GM19467 (cell line): Measurements from ENCODE around the gene DYNC1H1.

Experiments
- ATAC-seq: cut with Tn5 transposase; IDR thresholded peaks from one replicate; pipeline ENCODE4 v1.9.1; 2021; ENCODE audit warnings: mild to moderate bottlenecking, moderate library complexity; ENCODE audit not compliant: unreplicated experiment

DYNC1H1 gene

GRCh38 chr14:101964297-101965180, at the start of gene DYNC1H1:
Gene DYNC1H1, plus strand, starts transcription at chr14:101964573. Its CDS starts 119 bp downstream, at chr14:101964692.
- ATAC-seq, result peak; percentile 76

- ATAC-seq, result no peak
These were observed 48.2 kb upstream of the DYNC1H1 start for GRCh38 chr14:101915871-101916815.

GRCh38 chr14:101916816-101917412, 47.5 kb upstream of the DYNC1H1 start:
- no peak for ATAC-seq

GRCh38 chr14:101917413-101918017, 46.9 kb upstream of the DYNC1H1 start:
- no peak for ATAC-seq

GRCh38 chr14:101918065-101918989, 46.0 kb upstream of the DYNC1H1 start:
- ATAC-seq, result no peak

GRCh38 chr14:101920271-101920670, 44.1 kb upstream of the DYNC1H1 start:
- ATAC-seq, result no peak

- no peak for ATAC-seq
These were observed 41.5 kb upstream of the DYNC1H1 start for GRCh38 chr14:101922866-101923265.

- no peak for ATAC-seq
These were observed 39.2 kb upstream of the DYNC1H1 start for GRCh38 chr14:101925152-101925551.

GRCh38 chr14:101926085-101926484, 38.3 kb upstream of the DYNC1H1 start:
- ATAC-seq, result no peak

- no peak for ATAC-seq
These were observed 37.8 kb upstream of the DYNC1H1 start for GRCh38 chr14:101926620-101927019.

GRCh38 chr14:101927859-101928258, 36.5 kb upstream of the DYNC1H1 start:
- no peak for ATAC-seq

- ATAC-seq, result no peak
These were observed 35.9 kb upstream of the DYNC1H1 start for GRCh38 chr14:101928415-101928841.

GRCh38 chr14:101929096-101929495, 35.3 kb upstream of the DYNC1H1 start:
- ATAC-seq, result no peak

GRCh38 chr14:101929946-101930345, 34.4 kb upstream of the DYNC1H1 start:
- ATAC-seq, result no peak

GRCh38 chr14:101932673-101933072, 31.7 kb upstream of the DYNC1H1 start:
- ATAC-seq, result no peak

- no peak for ATAC-seq
These were observed 31.2 kb upstream of the DYNC1H1 start for GRCh38 chr14:101933209-101933608.

GRCh38 chr14:101934601-101935150, 29.7 kb upstream of the DYNC1H1 start:
- ATAC-seq, result no peak

- no peak for ATAC-seq
These were observed 26.2 kb upstream of the DYNC1H1 start for GRCh38 chr14:101937926-101938767.
